Measurements from ENCODE around the gene CCDC197.

The CCDC197 gene

GRCh38 chr14:93957333-93957710 lies 39.8 kb upstream of the CCDC197 start:
- Histone ChIP-seq H3K36me3 (replicated peaks; ENCODE audit: low read depth, low read length) (no peaks in the 10 kb centered on the region), H3K27me3 (ENCODE audit: low read depth, low read length) (no peaks in the 10 kb centered on the region; the same call in 1 of the 2 replicates), H3K4me1 (ENCODE audit: low read length) (peaks cover 94% of the 10 kb centered on the region), H4K20me1 (ENCODE audit: insufficient read depth, low read length) (no peaks in the 10 kb centered on the region), H3K27ac (ENCODE audit: low read length) (peak overlapping the region; percentile 20; the same call in 1 of the 2 replicates), H3K4me2 (ENCODE audit: low read length) (peak overlapping the region; percentile 81), H2AFZ (ENCODE audit: low read depth, low read length) (no peak overlapping the region), H3K9ac (ENCODE audit: low read length) (peak overlapping the region; percentile 70; the same call in 1 of the 2 replicates), H3K4me3 (ENCODE audit: low read length) (no peak overlapping the region), H3K79me2 (ENCODE audit: low read length) (no peaks in the 10 kb centered on the region), H3K9me3 (ENCODE audit: insufficient read depth, low read length) (no peaks in the 10 kb centered on the region)
- TF ChIP-seq CTCF (IDR thresholded peaks at IDR 0.05; ENCODE audit: low read depth, low read length) (no peak), EZH2phosphoT487 (IDR thresholded peaks at IDR 0.05; ENCODE audit: low read depth) (no peak)

DNA sequence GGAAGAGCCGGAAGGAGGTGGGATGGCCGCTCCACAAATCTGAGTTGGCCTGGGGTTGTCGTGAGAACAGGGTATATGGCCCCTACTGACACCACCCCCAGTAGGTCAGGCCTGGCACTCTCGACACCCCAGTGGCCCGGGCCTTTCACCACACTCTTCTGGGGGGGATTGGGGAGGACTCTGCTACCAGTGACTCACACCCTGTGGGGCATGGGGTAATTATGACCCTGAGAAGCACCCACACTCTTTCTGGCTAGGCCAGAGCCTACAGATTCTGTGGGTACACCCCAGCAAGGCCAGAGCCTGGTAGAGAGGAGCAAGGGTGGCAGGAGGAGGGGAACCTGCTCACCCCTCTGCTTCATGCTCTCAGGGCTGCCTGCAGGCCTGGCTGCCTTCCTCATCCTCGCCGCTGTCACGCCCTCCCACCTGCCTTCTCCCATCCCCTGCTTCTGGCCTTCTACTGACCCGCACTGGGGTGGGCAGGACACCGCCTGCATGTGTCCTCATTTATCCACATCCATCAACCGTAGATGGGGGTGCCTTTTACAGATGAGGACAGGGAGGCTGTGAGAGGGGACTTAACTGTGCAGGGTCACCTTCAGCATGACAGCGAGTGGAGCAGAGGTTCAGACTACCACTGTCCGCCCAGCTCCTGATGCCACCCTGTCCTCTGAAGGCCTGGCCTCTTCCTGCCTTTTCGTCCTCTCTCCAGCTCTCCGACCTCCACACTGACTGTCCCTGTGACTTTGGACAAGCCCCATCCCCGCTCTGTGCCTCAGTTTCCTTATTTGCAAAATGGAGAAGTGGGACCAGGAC lies 39.1 kb upstream of the CCDC197 start:
- Histone ChIP-seq H3K9ac (ENCODE audit: low read length) (peak overlapping the region; percentile 75), H3K27ac (ENCODE audit: low read length) (peak overlapping the region; percentile 90)

GRCh38 chr14:93958567-93959238 lies 38.4 kb upstream of the CCDC197 start:
- no peaks in the 10 kb centered on the region; the same call in 1 of the 2 replicates for H3K27me3 ChIP-seq (ENCODE audit: low read depth, low read length)
- H3K27ac ChIP-seq (ENCODE audit: low read length): peak overlapping the region; percentile 90
- H3K36me3 ChIP-seq (replicated peaks; ENCODE audit: low read depth, low read length): no peaks in the 10 kb centered on the region
- no peaks in the 10 kb centered on the region for H3K79me2 ChIP-seq (ENCODE audit: low read length)
- no peaks in the 10 kb centered on the region for H3K9me3 ChIP-seq (ENCODE audit: insufficient read depth, low read length)
- peak overlapping the region; percentile 75 for H3K9ac ChIP-seq (ENCODE audit: low read length)
- peaks cover 99% of the 10 kb centered on the region for H3K4me1 ChIP-seq (ENCODE audit: low read length)
- no peak for TF ChIP-seq CTCF (IDR thresholded peaks at IDR 0.05; ENCODE audit: low read depth, low read length)
- TF ChIP-seq EZH2phosphoT487 (IDR thresholded peaks at IDR 0.05; ENCODE audit: low read depth): no peak
- no peaks in the 10 kb centered on the region for H4K20me1 ChIP-seq (ENCODE audit: insufficient read depth, low read length)
- H3K4me2 ChIP-seq (ENCODE audit: low read length): peak overlapping the region; percentile 82
- H2AFZ ChIP-seq (ENCODE audit: low read depth, low read length): no peak overlapping the region
- peak overlapping the region; percentile 57 for H3K4me3 ChIP-seq (ENCODE audit: low read length)

More for the DNA sequence above, 39.1 kb upstream of the CCDC197 start:
- Histone ChIP-seq H4K20me1 (ENCODE audit: insufficient read depth, low read length) (no peaks in the 10 kb centered on the region), H3K9me3 (ENCODE audit: insufficient read depth, low read length) (no peaks in the 10 kb centered on the region), H3K79me2 (ENCODE audit: low read length) (no peaks in the 10 kb centered on the region), H3K36me3 (replicated peaks; ENCODE audit: low read depth, low read length) (no peaks in the 10 kb centered on the region), H3K4me3 (ENCODE audit: low read length) (no peak overlapping the region; the same call in 1 of the 2 replicates), H3K4me2 (ENCODE audit: low read length) (peak overlapping the region; percentile 82), H3K4me1 (ENCODE audit: low read length) (peaks cover 99% of the 10 kb centered on the region), H2AFZ (ENCODE audit: low read depth, low read length) (no peak overlapping the region), H3K27me3 (ENCODE audit: low read depth, low read length) (no peaks in the 10 kb centered on the region; the same call in 1 of the 2 replicates)
- TF ChIP-seq CTCF (IDR thresholded peaks at IDR 0.05; ENCODE audit: low read depth, low read length) (no peak), EZH2phosphoT487 (IDR thresholded peaks at IDR 0.05; ENCODE audit: low read depth) (no peak)
